ENCODE measurements around the gene OMP. TPM values are rescaled to one million over a fixed set of nuclear protein-coding genes. Genes with fewer than 3 reads are reported as not detected.

OMP gene
- total and polyA plus RNA-seq, 2 of the 4 experiments (the other 2 are of a cell fraction): 0.27 TPM; not detected in 1

DNA sequence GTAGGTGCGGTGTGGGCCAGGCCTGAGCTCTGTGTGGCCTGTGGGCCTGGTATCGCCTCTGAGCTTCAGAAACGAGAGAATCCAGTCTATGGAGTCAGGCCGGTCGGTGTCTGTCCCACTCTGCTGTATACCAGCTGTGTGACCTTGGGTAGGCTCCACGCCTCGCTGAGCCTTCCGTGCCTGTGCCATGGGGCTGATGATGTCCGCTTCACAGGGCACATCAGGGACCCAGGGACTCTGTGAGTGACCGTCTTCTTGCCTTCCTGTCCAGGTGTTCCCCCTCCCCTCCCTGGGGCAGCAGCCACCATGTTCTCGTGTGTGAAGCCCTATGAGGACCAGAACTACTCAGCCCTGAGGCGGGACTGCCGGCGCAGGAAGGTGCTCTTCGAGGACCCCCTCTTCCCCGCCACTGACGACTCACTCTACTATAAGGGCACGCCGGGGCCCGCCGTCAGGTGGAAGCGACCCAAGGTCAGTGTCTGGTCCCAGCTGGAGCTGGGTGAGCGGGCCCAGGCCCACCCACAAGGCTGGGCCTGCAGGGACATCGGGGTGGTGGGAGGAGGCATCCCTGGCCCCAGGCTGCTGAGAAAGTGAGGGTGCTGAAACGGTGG is 18.0 kb upstream of the OMP start:
- intact Hi-C loops (cut with micrococcal nuclease) (no loop called here), in situ Hi-C loops (cut with MboI; ENCODE audit: low sequenced_read_pairs) (no loop called here), dilution Hi-C loops (cut with HindIII; ENCODE audit: low sequenced_read_pairs, unreplicated experiment) (no loop called here)
- H3K27ac ChIP-seq (ENCODE audit: insufficient read depth, low read length): no peak overlapping the region
- no peak overlapping the region for H3K4me3 ChIP-seq (ENCODE audit: insufficient read depth, low read depth, low read length)
- H3K9me3 ChIP-seq (ENCODE audit: control insufficient read depth, insufficient read depth, low read length): no peaks in the 10 kb centered on the region
- no peak overlapping the region for H2AK5ac ChIP-seq (ENCODE audit: low read depth, low read length)
- ATAC-seq (ENCODE audit: low read depth) (no peak), DNase-seq (no peak)
- H2BK5ac ChIP-seq (ENCODE audit: low read depth, low read length, poor library complexity, severe bottlenecking): no peak overlapping the region
- no peak overlapping the region for H3K4me2 ChIP-seq (ENCODE audit: low read depth, low read length)
- H3K14ac ChIP-seq (replicated peaks; ENCODE audit: low read depth, low read length): no peak overlapping the region
- no peak overlapping the region for H2BK20ac ChIP-seq (ENCODE audit: low read depth, low read length)
- no peak overlapping the region for H3K18ac ChIP-seq (ENCODE audit: low read depth, low read length)
- ChIA-PET POLR2A (ENCODE audit: unreplicated experiment) (no interaction called here), CTCF (no interaction called here)
- H3K9ac ChIP-seq (ENCODE audit: low read depth, low read length): no peak overlapping the region
- peaks cover 4% of the 10 kb centered on the region; the same call in 1 of the 2 replicates for H3K36me3 ChIP-seq (ENCODE audit: control insufficient read depth, insufficient read depth, low read length)
- TF ChIP-seq BHLHE40 (IDR thresholded peaks at IDR 0.05; ENCODE audit: low read depth, low read length) (no peak), SMC3 (IDR thresholded peaks at IDR 0.05; ENCODE audit: low read depth, low read length) (no peak), RFX5 (IDR thresholded peaks at IDR 0.05; ENCODE audit: low read depth, low read length) (no peak), CTCF (conservative IDR thresholded peaks at IDR 0.05; ENCODE audit: low read depth, low read length) (no peak), NFE2L2 (IDR thresholded peaks at IDR 0.05; ENCODE audit: low read depth, low read length) (no peak), RCOR1 (IDR thresholded peaks at IDR 0.05; ENCODE audit: insufficient replicate concordance, low read length) (no peak), MAFK (IDR thresholded peaks at IDR 0.05; ENCODE audit: low read depth, low read length) (no peak), CHD1 (IDR thresholded peaks at IDR 0.05; ENCODE audit: low read depth, low read length) (no peak), CEBPB (IDR thresholded peaks at IDR 0.05; ENCODE audit: low read depth, low read length) (no peak)
- TF ChIP-seq, protein P1, sequence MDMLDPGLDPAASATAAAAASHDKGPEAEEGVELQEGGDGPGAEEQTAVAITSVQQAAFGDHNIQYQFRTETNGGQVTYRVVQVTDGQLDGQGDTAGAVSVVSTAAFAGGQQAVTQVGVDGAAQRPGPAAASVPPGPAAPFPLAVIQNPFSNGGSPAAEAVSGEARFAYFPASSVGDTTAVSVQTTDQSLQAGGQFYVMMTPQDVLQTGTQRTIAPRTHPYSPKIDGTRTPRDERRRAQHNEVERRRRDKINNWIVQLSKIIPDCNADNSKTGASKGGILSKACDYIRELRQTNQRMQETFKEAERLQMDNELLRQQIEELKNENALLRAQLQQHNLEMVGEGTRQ (IDR thresholded peaks at IDR 0.05; ENCODE audit: low read depth, low read length): no peak
- TF ChIP-seq, protein P2, sequence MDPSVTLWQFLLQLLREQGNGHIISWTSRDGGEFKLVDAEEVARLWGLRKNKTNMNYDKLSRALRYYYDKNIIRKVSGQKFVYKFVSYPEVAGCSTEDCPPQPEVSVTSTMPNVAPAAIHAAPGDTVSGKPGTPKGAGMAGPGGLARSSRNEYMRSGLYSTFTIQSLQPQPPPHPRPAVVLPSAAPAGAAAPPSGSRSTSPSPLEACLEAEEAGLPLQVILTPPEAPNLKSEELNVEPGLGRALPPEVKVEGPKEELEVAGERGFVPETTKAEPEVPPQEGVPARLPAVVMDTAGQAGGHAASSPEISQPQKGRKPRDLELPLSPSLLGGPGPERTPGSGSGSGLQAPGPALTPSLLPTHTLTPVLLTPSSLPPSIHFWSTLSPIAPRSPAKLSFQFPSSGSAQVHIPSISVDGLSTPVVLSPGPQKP (IDR thresholded peaks at IDR 0.05; ENCODE audit: borderline replicate concordance, low read depth, low read length): no peak
- no peak overlapping the region for H4K8ac ChIP-seq (ENCODE audit: low read depth in 2 of 2, low read length in 2 of 2)
- peaks cover 7 to 21% of the 10 kb centered on the region in 2 experiments for H3K79me1 ChIP-seq (ENCODE audit: low read depth in 1 of 2, low read length in 2 of 2)
- H2BK120ac ChIP-seq (ENCODE audit: low read depth, low read length): no peak overlapping the region
- no peak overlapping the region for H2AFZ ChIP-seq (replicated peaks; ENCODE audit: low read length, poor library complexity)
- H4K20me1 ChIP-seq (ENCODE audit: insufficient read depth, low read length): no peaks in the 10 kb centered on the region
- no peak overlapping the region for H3K4ac ChIP-seq (ENCODE audit: low read depth, low read length)
- H3K9me1 ChIP-seq (ENCODE audit: insufficient read depth, low read length): peaks cover 5% of the 10 kb centered on the region; the same call in 1 of the 2 replicates
- WGBS, 2 experiments (ENCODE audit: extremely low coverage in 2 of 2, insufficient read length in 1 of 2): 97% methylated on average over 5 of the region's 25 CpGs; no CpG with 5 or more reads in 1 of the 2 experiments
- H3K23ac ChIP-seq (ENCODE audit: low read depth, low read length): no peak overlapping the region
- H4K91ac ChIP-seq (ENCODE audit: insufficient read depth, low read depth, low read length): no peak overlapping the region
- no peak overlapping the region for H2BK15ac ChIP-seq (ENCODE audit: low read depth, low read length)
- no TSS peak for BruUV-seq (replicated peaks)
- peaks cover 15% of the 10 kb centered on the region for H3K4me1 ChIP-seq (ENCODE audit: control insufficient read depth, insufficient read depth, low read length)
- no peak overlapping the region for H3K56ac ChIP-seq (ENCODE audit: extremely low read depth, insufficient read depth, low read length)
- no peak overlapping the region for H4K5ac ChIP-seq (ENCODE audit: low read depth, low read length)
- no peaks in the 10 kb centered on the region for H3K27me3 ChIP-seq (ENCODE audit: control insufficient read depth, insufficient read depth, low read length)
- peak overlapping the region; percentile 65 for H2AK9ac ChIP-seq (replicated peaks; ENCODE audit: low read depth, low read length, poor library complexity)

All from IMR-90 (cell line).